Thymus (tissue), 11 donors: ENCODE data around the gene TULP3. TPM values are rescaled to one million over a fixed set of nuclear protein-coding genes. Genes with fewer than 3 reads are reported as not detected.

Source experiments
- DNase-seq, 9 donors: peaks; one replicate each; pipeline ENCODE4 v3.0.0-alpha.2; 2013; ENCODE audit warnings: low spot score in 9 of 9, low read depth in 6 of 9, missing footprints in 1 of 9
- H3K27ac ChIP-seq, 2 donors: one replicate each; pipeline ENCODE4 v1.5.1; 2013; ENCODE audit warnings: control low read depth in 1 of 2, low read depth in 1 of 2, low read length in 1 of 2, mild to moderate bottlenecking in 1 of 2, moderate library complexity in 1 of 2
- H3K27me3 ChIP-seq, 2 donors: one replicate each; pipeline ENCODE4 v1.5.1; 2013; ENCODE audit warnings: low read length in 1 of 2; ENCODE audit not compliant: control insufficient read depth in 2 of 2, insufficient read depth in 1 of 2
- H3K36me3 ChIP-seq, 2 donors: one replicate each; pipeline ENCODE4 v1.5.1; 2013; ENCODE audit warnings: low read length in 1 of 2, mild to moderate bottlenecking in 1 of 2, moderate library complexity in 1 of 2; ENCODE audit not compliant: control insufficient read depth in 2 of 2, insufficient read depth in 2 of 2
- H3K4me1 ChIP-seq, 2 donors: one replicate each; pipeline ENCODE4 v1.5.1; 2013; ENCODE audit warnings: low read length in 2 of 2; ENCODE audit not compliant: control insufficient read depth in 2 of 2, insufficient read depth in 2 of 2
- H3K4me3 ChIP-seq, 2 donors: one replicate each; pipeline ENCODE4 v1.5.1; 2013; ENCODE audit warnings: low read length in 2 of 2, control low read depth in 1 of 2, mild to moderate bottlenecking in 1 of 2
- H3K9me3 ChIP-seq, 2 donors: one replicate each; pipeline ENCODE4 v1.5.1; 2013; ENCODE audit warnings: low read length in 1 of 2, mild to moderate bottlenecking in 1 of 2; ENCODE audit not compliant: control insufficient read depth in 2 of 2, insufficient read depth in 1 of 2
- WGBS: extraction: QIAGEN DNeasy Blood & Tissue Kit; methylation state at CpG from one replicate; pipeline ENCODE4 v1.1.7; 2013; 5-methylcytosine and 5-hydroxymethylcytosine counted together
- polyA plus RNA-seq: library from polyadenylated mRNA; stranded (reverse); fragments of 200-250 nt; gene quantifications from one replicate; pipeline ENCODE4 v1.2.3, GENCODE V29; 2013
- total RNA-seq: library from RNA; stranded (reverse); fragments of 120-200 nt; gene quantifications from one replicate; pipeline ENCODE4 v1.2.4, GENCODE V29; 2013
- donor health status: healthy.

The TULP3 gene
- total and polyA plus RNA-seq, 2 donors, result 10.3 to 10.5 TPM

GRCh38 chr12:2980630-2981029 lies 89.9 kb downstream of the TULP3 start:
- Histone ChIP-seq H3K27me3 (no peaks in the 10 kb centered on the region), H3K4me1 (no peaks in the 10 kb centered on the region), H3K4me3 (no peak overlapping the region), H3K36me3 (no peaks in the 10 kb centered on the region), H3K27ac (no peak overlapping the region), H3K9me3 (no peaks in the 10 kb centered on the region)
- DNase-seq, result no peak
- 87% methylated on average over 7 of the region's 7 CpGs for WGBS

- DNase-seq, result no peak
- Histone ChIP-seq H3K27ac (no peak overlapping the region), H3K4me1 (no peaks in the 10 kb centered on the region), H3K36me3 (no peaks in the 10 kb centered on the region), H3K9me3 (no peaks in the 10 kb centered on the region), H3K27me3 (no peaks in the 10 kb centered on the region), H3K4me3 (no peak overlapping the region)
- 97% methylated on average over 13 of the region's 13 CpGs for WGBS
Observed at GRCh38 chr12:2982361-2982760, 91.7 kb downstream of the TULP3 start.

- H3K27me3 ChIP-seq, result no peaks in the 10 kb centered on the region
- no peak overlapping the region for H3K4me3 ChIP-seq
- H3K4me1 ChIP-seq, result no peaks in the 10 kb centered on the region
- 66% methylated on average over 5 of the region's 5 CpGs for WGBS
- H3K27ac ChIP-seq, result no peak overlapping the region
- no peaks in the 10 kb centered on the region for H3K36me3 ChIP-seq
- H3K9me3 ChIP-seq, result no peaks in the 10 kb centered on the region
- no peak for DNase-seq
Observed at GRCh38 chr12:2984249-2984648, 93.6 kb downstream of the TULP3 start.

- no peaks in the 10 kb centered on the region for H3K4me1 ChIP-seq
Observed at GRCh38 chr12:2984698-2985097, 94.0 kb downstream of the TULP3 start.

GRCh38 chr12:2986876-2987275 lies 96.2 kb downstream of the TULP3 start:
- Histone ChIP-seq H3K27ac (no peak overlapping the region), H3K27me3 (no peaks in the 10 kb centered on the region), H3K4me3 (no peak overlapping the region), H3K9me3 (no peaks in the 10 kb centered on the region), H3K36me3 (no peaks in the 10 kb centered on the region), H3K4me1 (no peaks in the 10 kb centered on the region)
- WGBS, result 78% methylated on average over 3 of the region's 3 CpGs
- DNase-seq, result no peak

More at GRCh38 chr12:2984698-2985097, 94.0 kb downstream of the TULP3 start:
- DNase-seq, result no peak
- Histone ChIP-seq H3K9me3 (no peaks in the 10 kb centered on the region), H3K4me3 (no peak overlapping the region), H3K27me3 (no peaks in the 10 kb centered on the region), H3K27ac (no peak overlapping the region), H3K36me3 (no peaks in the 10 kb centered on the region)
- whole genome bisulfite sequencing, result 100% methylated on average over 1 of the region's 1 CpG

- Histone ChIP-seq H3K4me1 (no peaks in the 10 kb centered on the region), H3K27me3 (no peaks in the 10 kb centered on the region), H3K27ac (no peak overlapping the region), H3K36me3 (no peaks in the 10 kb centered on the region), H3K9me3 (no peaks in the 10 kb centered on the region), H3K4me3 (no peak overlapping the region)
- no peak for DNase-seq
- WGBS, result 98% methylated on average over 5 of the region's 5 CpGs
Observed at GRCh38 chr12:2988494-2988893, 97.8 kb downstream of the TULP3 start.

Other genes starting within 250 kb of the TULP3 start
- 50.5 TPM for gene FKBP4, start 95.9 kb upstream of the TULP3 start, total RNA-seq
- gene FKBP4, start 95.9 kb upstream of the TULP3 start, polyA plus RNA-seq, result 23.8 TPM
- gene ITFG2, start 78.2 kb upstream of the TULP3 start, total RNA-seq, result 23.8 TPM
- gene ITFG2, start 78.2 kb upstream of the TULP3 start, polyA plus RNA-seq, result 40.6 TPM
- 2.3 TPM for gene NRIP2, start 55.9 kb upstream of the TULP3 start, total RNA-seq
- gene NRIP2, start 55.9 kb upstream of the TULP3 start, polyA plus RNA-seq, result 1.1 TPM
- 0.09 TPM for gene TEX52, start 33.9 kb upstream of the TULP3 start, total RNA-seq
- not detected for gene TEX52, start 33.9 kb upstream of the TULP3 start, polyA plus RNA-seq
- gene FOXM1, start 13.7 kb upstream of the TULP3 start, total RNA-seq, result 12.3 TPM
- 3.5 TPM for gene FOXM1, start 13.7 kb upstream of the TULP3 start, polyA plus RNA-seq
- gene RHNO1, start 13.7 kb upstream of the TULP3 start, total RNA-seq, result 34.6 TPM
- 33.4 TPM for gene RHNO1, start 13.7 kb upstream of the TULP3 start, polyA plus RNA-seq
- gene TEAD4, start 68.5 kb downstream of the TULP3 start, total RNA-seq, result 1.6 TPM
- 15.1 TPM for gene TEAD4, start 68.5 kb downstream of the TULP3 start, polyA plus RNA-seq
- gene TSPAN9, start 186.5 kb downstream of the TULP3 start, total RNA-seq, result 4.9 TPM
- 10.2 TPM for gene TSPAN9, start 186.5 kb downstream of the TULP3 start, polyA plus RNA-seq